Measurements from ENCODE around the gene TMEM9B.

DNA sequence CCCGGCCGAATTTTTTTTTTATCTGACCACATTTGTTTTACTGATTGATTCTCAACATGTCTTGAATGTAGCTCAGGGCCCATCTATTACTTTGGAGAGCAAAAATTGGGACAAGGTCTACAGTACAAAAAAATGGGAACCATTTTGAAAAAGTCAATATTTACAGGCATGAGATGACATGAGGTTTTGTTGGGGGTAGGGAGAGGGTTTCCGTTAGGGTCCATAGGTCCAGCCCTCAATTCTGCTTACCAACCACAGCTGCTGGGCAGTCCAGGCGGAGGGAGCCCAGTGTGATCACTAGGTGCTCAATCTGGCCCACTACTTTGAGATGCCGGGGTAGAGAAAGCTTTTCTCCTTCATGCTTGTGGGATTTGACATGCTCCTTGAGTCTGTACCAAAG lies 21.2 kb upstream of the TMEM9B start:
- TF ChIP-seq, protein P1, sequence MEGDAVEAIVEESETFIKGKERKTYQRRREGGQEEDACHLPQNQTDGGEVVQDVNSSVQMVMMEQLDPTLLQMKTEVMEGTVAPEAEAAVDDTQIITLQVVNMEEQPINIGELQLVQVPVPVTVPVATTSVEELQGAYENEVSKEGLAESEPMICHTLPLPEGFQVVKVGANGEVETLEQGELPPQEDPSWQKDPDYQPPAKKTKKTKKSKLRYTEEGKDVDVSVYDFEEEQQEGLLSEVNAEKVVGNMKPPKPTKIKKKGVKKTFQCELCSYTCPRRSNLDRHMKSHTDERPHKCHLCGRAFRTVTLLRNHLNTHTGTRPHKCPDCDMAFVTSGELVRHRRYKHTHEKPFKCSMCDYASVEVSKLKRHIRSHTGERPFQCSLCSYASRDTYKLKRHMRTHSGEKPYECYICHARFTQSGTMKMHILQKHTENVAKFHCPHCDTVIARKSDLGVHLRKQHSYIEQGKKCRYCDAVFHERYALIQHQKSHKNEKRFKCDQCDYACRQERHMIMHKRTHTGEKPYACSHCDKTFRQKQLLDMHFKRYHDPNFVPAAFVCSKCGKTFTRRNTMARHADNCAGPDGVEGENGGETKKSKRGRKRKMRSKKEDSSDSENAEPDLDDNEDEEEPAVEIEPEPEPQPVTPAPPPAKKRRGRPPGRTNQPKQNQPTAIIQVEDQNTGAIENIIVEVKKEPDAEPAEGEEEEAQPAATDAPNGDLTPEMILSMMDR (conservative IDR thresholded peaks at IDR 0.05 in 1 of 2, IDR thresholded peaks at IDR 0.05 in 1 of 2; ENCODE audit: low read depth in 1 of 2, low read length in 2 of 2), result no peak
- TF ChIP-seq EZH2 (IDR thresholded peaks at IDR 0.05; ENCODE audit: low read length, missing control alignments), result no peak

Data from fibroblast of lung (primary cell).